ENCODE data around the gene PCGF3.
A peak's percentile ranks its signal among the peaks of the same experiment; 100 is the strongest.
"Not testable (repeated sequence)": the region's sequence is repeated elsewhere in the genome, so short reads cannot be mapped to it uniquely, and the experiment has no call there.

The PCGF3 gene

DNA sequence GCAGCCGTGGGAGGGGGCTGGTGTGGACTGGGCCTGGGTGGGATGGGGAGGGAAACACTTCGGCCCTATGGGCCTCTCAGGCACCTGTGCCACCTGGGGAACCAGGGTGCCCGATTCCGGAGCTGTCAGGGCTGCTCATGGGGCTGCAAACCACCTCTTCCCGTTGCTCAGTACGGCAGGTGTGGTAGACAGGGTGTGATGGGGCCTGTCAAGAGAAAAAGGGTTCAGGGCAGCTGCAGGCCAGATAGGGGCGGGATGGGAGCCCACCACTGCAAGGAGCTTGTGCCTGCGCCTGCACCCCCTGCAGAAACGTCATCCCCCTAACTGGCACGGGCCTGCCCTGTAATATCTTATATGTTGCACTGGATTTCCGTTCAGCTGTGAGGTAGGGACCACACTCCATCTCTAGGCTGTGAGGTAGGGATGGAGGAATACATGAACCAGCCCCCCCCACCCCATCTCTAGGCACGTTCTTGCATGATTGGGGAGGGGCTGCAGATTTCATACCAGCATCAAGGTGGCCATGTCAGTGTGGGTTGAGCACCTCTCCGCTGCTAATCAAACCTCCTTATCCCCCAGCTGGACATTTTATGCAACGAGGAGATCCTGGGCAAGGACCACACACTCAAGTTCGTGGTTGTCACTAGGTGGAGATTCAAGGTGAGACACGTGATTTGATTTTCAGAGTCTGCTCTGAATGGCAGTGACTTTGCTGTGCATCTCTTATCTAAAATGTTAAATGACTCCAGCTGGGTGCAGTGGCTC, 59.0 kb downstream of the PCGF3 start:
- DNase-seq = no peak

- no peak for DNase-seq
Observed at GRCh38 chr4:766152-766515, 60.5 kb downstream of the PCGF3 start.

GRCh38 chr4:766559-767283, 61.1 kb downstream of the PCGF3 start:
- no peak for DNase-seq

DNA sequence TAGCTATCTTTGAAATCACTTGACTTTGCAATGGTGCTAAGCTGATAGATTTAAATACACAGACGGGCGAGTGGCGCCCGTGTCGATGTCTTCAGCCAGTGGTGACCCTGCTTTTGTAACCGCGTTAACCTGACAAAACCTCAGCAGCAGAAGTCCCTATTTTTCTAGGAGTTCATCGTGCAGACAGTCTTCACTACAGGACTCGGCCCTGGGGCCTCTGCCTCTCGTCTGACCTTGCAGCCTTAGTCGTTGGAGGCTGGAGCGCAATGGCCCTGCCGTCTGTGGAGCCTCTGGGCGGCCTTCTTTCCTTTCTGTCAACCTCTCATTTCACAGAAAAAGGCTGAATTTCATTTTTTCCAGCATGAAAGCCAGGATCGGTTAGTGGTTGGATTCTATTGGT, 62.4 kb downstream of the PCGF3 start:
- no peak for DNase-seq

DNA sequence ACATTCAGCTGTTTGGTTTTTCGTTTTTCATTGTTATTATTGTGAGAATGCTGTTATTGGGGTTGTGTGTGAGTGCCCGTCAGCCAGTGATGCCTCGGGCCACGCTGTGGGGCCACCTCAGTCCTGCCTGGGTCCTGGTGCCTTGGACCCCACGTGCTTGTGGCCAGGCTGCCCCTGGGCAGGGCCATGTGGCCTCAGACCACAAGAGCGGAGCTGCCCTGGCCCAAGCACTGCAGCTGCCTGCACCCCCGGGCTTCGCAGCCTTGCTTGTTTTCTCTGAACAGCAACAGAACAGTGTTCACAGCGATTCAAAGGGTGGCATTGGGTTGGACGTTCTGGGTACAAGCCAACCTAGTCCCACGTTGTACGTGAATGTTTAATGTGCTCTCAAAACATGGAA, 63.4 kb downstream of the PCGF3 start:
- DNase-seq = no peak

DNA sequence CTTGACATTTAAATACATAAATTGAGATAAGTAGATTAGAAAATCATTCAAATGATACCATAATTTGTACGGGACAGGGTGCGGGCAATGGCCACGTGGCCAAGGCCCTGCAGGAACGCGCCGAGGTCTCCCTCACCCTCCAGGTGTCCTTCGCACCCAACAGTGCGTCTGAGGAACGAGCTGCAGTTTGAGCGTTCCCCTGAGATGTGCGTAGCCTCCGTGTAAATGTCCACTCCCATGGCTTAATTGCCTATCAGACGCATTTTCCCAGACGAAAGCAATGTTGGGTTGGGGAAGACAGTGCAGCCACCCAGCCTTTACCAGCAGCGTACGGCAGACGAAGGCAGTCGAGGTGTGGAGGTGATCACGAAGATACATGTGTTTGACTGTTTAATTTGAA, 63.9 kb downstream of the PCGF3 start:
- DNase-seq = no peak

- DNase-seq = no peak
Observed at GRCh38 chr4:770022-770421, 64.4 kb downstream of the PCGF3 start.

DNA sequence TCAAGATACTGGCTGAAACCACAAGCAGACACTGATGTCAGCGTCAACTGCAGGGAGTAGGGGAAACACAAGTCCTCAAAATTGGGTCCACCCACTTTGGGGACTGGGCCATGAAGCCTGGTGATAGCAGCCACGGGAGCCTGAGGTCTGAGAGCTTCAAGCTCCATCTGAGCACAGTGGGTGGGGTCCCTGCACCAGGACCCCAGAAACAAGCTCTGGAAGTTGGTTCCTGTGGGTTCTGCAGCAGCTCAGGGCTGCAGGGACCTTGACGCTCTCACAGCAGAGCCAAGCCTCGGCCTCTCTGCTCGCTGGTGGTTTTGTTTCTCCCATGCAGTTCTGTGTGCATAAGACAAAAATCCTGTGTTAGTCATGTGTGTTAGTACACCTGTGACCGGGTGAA, 65.8 kb downstream of the PCGF3 start:
- DNase-seq = no peak

- no peak for DNase-seq
Observed at GRCh38 chr4:772118-772517, 66.5 kb downstream of the PCGF3 start.

DNA sequence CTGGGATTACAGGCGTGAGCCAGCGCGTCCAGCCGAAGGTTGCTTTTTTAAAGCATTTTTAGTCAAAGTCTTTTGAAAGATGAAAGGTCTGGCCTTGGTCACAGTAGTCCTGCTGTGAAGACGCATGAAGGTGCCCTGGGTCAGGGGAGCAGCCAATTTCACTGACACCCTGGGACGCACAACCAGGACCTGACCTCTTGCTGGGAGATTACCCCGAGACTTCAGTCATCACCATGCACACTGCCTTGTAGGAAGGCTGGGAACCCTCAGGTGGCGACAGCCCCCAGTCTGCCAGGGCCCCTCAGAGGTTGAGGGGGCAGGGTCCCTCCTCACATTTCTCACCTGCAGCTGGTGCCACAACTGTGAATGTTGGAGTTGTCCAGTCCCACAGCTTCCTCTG, 67.1 kb downstream of the PCGF3 start:
- no peak for DNase-seq

DNA sequence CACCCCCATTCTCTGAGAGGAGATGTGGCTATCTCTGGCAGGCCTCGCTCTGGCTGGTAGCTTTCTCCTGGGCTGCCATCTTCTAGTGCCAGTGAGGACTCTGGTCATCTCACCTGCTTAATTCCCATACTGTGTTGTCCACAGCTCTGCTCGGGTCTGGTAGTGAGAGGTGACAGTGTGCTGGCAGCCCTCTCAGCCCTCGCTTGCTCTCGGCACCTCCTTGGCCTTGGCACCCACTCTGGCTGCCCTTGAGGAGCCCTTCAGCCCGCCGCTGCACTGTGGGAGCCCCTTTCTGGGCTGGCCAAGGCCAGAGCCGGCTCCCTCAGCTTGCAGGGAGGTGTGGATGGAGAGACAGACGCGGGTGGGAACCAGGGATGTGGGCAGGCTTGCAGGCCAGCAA, 67.6 kb downstream of the PCGF3 start:
- DNase-seq = no peak

- not testable (repeated sequence) for DNase-seq
Observed at GRCh38 chr4:774419-775092, 68.9 kb downstream of the PCGF3 start.

DNA sequence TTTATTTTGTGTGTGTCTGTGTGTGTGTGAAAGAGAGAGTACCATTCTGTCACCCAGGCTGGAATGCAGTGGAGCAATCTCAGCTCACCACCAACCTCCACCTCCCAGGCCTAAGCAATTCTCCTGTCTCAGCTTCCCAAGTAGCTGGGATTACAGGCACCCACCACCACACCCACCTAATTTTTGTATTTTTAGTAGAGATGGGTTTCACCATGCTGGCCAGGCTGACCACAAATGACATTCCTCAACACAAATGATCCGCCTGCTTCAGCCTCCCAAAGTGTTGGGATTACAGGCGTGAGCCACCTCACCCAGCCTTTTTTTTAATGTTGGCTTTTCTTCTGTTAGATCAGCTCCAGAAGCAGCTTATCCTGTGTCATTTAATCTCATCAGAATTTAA, 69.9 kb downstream of the PCGF3 start:
- DNase-seq = not testable (repeated sequence)

DNA sequence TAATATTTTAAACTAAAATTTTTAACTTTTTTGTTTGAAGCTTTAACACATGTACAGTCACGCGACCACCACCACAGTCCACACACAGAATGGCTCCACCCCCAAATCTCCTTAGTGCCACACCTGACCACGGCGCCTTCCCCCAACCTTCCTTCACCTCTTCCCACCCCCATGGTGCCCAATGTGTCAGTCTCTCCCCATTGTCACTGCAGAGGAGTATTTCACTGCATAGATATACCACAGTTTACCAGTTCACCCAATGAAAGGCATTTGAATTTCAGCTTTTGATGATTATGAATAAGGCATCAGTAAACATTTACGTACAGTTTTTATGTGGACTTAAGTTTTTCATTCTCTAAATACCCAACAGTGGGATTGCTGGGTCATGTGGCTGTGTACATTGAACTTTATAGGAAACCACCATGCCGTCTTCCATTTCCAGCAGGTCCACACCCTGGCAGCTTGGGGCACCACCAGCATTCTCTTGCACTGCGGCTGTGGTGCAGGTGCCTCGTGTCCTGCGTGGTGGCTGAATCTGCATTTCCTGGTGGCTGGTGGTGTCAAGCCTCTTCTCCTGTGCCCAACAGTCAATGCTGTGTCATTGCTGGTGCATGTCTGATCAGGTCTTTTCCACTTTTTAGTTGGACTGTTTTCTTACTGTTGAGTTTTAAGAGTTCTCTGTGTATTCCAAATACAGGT, 71.3 kb downstream of the PCGF3 start:
- DNase-seq = no peak

DNA sequence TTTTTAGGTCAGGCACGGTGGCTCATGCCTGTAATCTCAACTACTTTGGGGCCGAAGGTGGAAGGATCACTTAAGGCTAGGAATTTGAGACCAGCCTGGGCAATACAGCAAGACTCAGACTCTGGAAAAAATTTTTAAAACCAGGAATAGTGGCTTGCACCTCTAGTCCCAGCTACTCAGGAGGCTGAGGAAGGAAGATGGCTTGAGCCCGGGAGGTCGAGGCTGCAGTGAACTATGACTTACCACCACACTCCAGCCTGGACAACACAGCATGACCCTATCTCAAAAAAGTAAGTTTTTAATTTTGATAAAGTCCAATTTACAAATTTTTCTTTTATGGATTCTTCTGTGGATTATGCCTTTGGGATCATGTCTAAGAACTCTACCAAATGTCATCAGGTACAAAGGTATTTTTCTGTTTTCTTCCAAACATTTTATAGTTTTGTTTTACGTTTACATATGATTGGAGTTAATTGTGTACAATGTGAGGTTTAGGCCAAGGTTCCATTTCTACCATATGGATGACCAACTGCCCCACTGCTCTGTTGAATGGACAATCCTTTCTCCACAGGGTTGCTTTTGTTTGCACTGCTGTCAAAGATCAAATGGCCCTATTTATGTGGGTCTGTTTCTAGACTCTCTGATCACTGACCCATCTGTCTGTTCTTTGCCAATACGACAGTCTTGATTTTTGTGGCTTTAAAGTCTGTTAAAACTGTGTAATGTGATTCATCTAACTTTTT, 72.1 kb downstream of the PCGF3 start:
- DNase-seq = no peak

- no peak for DNase-seq
Observed at GRCh38 chr4:779555-779954, 73.9 kb downstream of the PCGF3 start.

DNA sequence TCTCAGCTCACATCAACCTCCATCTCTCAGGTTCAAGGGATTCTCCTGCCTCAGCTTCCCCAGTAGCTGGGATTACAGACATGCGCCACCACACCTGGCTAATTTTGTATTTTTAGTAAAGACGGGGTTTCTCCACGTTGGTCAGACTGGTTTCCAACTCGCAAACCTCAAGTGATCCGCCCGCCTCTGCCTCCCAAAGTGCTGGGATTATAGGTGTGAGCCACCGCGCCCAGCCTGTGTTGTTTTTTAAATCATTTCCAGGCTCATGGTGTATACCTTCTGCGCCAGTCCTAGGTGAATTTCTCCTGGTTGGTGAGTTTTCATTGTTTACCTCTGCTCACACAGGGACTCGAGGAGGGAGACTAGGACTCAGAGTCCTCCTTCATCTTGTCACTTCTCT, 74.6 kb downstream of the PCGF3 start:
- DNase-seq = not testable (repeated sequence)

DNA sequence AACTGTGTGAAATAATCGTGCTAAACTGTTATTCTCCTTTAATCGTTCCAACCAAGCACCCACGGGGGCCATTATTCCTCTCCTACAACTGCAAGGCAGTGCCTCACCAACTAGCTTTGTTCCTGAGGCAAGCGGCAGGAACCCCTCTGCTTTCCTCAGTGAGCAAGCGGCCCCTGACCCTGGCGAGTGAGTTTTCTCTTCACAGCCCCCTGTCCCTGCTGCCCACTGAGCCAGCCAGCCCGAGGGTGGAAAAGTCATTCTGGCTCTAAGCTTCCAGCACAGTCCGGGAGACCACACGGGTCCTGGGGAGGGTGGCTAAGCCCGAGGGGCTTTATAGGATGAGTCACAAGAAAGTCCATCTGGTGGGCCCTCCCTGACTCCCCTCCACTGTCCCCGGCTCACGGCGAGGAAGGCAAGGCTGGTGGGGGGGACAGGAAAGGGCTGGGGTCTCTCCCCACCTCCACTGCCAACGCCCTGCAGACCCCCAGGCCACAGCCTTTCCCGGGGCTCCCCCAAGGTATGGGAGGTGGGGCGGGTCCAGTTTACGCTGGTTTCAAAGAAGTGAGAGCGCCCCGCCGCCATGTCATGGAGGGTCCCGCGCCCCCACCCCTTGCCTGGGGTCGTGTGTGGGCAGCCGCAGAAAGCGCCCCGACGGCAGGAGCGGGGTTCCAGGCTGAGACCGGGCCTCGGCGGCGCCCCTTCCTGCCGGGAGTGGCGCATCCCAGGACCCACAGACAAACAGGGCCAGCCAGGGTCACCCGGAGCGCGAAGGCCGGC, 75.3 kb downstream of the PCGF3 start:
- peak in 1 of 4 experiments; percentile 36 for DNase-seq

- DNase-seq = peak; percentile 97 to 99 (median 98)
Observed at GRCh38 chr4:781493-782216, 76.0 kb downstream of the PCGF3 start.

- DNase-seq = no peak
Observed at GRCh38 chr4:784401-785331, 79.0 kb downstream of the PCGF3 start.
